NCI-H345 (cell line): ENCODE measurements around the gene POC1B.

Experiments used
- DNase-seq: peaks from one replicate; lab custom pipeline; 2025; lab: John Stamatoyannopoulos, UW

Gene POC1B

DNA sequence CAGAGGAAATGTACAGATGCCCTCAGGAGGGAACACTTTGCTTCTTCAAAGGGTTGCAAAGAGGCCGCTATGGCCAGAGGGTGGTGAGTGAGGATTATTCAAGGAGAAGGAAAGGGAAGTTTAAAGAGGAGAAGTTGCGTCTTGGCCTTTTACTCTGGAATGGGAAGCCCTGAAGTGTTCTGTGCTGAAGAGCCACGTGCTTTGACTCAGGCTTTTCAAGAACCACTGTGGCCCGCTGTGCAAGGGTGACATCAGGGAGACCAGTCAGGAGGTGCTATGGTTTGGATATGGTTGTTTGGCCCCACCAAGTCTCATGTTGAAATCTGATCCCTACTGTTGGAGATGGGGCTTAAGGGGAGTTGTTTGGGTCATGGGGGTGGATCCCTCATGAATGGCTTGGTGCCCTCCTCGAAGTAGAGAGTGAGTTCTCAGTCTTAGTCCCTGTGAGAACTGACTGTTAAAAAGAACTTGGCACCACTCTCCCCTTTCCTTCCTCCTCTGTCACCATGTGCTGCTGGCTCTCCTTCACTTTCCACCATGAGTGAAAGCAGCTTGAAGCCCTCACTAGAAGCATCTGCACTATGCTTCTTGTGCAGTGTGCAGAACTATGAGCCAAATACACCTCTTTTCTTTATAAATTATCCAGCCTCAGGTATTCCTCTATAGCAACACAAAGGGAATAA lies 107.5 kb downstream of the POC1B start:
- no peak for DNase-seq

DNA sequence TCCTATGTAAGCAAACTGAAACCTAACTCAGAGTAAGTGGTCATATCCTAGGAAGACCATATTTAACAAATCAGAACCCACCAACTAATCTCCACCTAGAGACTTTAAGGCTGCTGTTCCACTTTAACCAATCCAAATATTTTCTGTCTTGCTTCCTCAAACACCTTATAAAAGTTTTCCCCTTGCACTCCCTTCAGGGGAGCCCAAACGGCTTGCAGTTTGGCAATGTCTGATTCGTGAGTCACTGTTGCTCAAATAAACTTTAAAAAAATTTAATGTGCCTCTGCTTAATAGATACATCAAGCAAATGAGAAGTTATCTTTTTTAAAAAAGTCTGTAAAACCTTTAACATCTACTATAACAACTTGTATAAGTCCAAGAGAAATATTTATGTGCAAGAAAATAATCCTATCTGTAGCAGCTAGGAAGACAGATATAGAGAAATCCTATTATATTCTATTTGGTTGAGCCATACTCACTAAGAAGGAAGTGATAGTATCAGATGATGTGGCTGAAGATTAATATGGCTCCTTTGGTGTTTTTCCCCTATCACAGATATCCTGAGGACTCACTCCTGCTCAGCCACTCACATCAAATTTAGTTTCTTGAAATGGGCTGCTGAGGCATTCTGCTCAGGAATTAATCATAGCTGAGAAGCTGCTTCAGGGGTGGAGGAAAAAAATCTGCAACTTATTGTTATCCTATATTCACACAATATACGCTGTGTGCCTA lies 108.4 kb downstream of the POC1B start:
- DNase-seq: no peak

DNA sequence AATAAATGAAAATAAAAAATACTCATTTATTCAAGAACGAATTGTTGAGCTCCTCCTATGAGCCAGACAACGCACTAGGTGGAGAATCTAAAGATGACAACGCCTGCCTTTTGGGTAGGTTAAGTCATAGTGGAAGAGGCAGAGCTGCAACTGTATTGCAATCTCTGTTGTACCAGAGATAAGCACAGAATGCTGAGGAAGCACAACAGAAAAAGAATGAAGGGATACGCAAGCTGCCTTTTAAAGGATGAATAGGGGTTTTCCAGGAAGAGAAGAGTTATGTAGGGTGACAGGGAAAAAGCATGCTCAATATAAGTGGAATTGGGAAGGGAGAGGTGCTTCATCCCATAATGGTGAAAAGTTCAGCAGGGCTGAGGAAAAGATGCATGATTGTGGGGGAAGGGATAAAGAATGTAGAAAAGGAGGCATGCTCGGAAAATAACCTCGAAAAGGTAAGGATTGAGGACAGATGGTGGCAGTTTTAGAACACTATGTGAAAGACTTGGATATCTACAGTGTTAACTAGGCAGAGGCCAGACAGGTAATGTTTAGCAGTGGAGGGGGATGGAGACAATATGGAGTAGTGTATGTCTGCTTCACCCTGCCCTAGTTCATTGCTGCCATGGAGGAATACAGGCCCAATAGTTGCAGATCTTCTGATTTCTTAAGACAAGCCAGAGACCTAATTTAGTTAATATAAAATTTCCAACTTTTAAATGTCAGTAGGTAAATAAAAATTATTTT lies 109.6 kb downstream of the POC1B start:
- no peak for DNase-seq

DNA sequence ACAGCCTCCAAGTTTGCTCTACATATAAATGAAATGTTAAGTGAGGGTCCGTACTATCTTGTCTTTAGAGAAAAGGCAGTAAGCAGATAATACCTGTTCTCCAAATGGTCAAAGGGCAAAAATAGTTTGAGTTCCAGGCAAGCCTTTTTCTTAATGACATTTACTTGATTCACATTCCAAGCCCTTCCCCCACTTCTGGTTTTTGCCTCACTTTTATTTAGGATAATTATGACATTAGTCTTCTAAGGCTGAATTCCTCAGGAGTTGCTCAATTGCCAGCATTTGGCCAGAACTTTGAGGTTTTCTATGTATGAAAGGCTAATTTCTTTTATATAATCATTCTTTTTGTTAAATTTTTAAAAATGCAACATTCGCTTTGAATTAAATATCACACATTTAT lies 111.0 kb downstream of the POC1B start:
- DNase-seq: no peak

DNA sequence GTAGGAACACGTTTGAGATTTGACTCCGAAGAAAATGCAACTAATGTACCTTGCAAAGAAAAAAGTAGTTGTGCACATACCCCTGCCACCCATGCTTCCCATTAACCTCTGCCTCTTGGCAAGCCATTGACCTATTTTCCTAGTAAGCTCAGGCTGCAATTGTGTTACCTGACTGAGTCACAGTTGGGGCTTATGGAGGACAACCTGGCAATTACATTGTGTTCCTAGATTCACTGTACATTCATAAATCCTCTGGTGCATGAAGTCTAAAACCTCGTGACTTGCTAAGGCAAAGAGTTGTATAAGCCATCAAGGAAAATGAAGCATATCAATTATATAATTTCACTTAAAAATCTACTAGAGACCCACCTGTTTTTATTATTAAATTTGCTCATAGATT lies 111.5 kb downstream of the POC1B start:
- DNase-seq: no peak

DNA sequence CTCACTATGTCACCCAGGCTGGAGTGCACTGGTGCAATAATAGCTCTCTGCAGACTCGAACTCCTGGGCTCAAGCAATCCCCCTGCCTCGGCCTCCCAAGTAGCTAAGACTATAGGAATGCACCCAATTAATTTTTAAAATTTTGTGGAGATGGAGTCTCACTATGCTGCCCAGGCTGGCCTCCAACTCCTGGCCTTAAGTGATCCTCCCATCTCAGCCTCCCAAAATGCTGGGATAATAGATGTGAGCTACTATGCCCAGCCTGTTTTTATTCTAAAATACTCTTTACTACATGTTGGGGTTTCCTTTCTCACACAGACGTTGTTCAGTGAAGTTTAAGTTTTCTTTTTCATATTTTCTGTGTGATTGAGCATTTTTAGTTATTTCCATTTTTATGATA lies 112.6 kb downstream of the POC1B start:
- no peak for DNase-seq

DNA sequence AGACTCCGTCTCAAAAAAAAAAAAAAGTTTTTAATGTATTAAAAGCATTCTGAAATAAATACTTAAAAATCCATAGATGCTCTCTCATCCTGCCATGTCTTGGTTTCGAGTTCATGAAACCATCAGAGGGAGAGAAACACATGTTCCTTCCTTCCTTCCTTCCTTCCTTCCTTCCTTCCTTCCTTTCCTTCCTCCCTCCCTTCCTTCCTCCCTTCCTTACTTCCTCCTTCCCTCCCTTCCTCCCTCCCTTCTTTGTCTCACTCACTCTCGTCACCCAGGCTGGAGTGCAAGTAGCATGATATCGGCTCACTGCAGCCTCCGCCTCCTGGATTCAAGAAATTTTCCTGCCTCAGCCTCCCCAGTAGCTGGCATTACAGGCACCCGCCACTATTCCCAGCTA lies 113.2 kb downstream of the POC1B start:
- no peak for DNase-seq

DNA sequence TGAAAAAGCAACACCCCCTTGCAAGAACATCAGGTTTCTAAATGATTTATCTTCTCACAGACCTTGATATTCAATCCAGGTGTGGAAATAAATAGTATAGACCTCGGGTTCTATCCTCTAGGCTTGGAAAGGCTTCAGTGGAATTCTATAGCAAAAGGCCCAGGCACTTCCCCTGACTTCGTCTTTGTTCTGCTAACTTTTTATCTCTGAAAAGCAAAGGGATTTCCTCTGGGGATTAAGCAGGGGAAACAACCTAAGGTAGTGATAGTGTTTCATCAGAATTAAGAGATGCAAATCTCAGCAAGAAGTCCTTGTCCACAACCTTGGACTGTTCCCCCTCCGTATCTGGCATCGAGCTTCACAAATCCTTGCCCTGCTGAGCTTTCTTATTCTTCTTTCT lies 114.0 kb downstream of the POC1B start:
- no peak for DNase-seq

DNA sequence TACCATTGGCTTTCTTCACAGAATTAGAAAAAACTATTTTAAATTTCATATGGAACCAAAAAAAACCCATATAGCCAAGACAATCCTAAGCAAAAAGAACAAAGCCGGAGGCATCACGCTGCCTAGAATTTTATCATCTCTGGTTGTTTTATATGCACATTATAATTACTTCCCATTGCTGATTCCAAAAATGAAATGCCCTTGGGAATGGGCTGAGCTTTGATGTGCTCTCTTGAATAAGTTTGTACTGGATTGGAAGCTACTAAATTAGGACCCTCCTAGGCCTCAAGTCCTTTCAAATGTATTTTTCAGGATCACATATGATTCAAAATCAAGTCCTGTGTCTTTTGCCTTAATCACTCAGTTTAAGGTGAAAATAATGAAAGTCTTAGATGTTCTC lies 114.6 kb downstream of the POC1B start:
- no peak for DNase-seq

DNA sequence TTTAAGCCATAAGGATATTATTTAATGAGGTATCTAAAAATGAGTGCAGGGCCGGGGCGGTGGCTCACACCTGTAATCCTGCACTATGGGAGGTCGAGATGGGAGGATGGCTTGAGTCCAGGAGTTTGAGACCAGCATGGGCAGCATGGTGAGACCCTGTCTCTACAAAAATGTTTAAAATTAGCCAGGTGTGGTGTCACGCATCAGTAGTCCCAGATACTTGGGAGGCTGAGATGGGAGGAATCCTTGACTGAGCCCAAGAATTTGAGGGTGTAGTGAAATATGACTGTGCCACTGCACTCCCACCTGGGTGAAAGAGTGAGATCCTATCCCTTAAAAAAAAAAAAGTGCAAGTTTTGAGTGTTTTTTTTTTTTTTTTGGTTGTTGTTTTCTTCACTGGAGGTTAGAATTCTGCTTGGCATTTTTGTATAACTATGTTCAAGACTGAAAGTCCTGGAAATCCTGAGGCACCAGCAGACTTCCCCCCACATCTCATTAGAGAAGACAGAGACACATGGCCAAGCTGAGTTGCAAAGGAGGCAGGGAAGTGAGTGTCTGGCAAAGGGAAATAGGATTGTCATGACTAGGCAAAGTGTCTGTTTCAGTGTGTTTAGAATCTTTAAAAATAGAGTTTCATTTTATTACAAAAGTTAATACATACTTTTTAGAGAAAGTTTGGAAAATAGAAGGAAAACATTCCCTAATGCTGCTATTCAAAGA lies 120.1 kb downstream of the POC1B start:
- no peak for DNase-seq

DNA sequence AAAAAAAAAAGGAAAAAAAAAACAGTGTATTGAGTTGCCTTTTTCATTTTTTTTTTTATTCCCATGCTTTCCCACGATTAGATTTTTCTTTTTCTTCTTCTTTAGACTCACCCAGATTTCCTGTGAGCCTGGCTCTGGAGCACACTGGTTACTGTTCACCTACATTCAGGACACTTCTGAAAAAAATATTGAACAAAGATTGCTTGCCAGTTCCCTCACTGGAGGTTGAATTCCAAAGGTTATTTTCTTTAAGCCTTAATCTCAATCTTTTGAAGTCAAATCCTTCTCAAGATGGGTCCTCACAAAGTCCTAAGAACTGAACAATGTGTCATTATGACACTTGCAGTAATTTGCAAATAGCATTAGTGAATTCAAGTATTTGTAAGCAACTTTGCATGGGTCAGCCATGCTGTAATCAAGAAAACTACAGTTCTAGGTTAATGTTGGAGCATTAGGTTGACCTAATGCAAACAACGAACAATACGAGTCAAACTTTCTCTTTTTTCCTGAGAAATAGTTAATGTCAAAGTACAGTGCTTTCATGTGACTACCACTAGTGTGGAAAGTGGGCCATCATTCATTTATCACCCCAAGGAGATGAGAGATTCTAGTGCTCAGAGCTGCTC lies 124.3 kb downstream of the POC1B start:
- no peak for DNase-seq

DNA sequence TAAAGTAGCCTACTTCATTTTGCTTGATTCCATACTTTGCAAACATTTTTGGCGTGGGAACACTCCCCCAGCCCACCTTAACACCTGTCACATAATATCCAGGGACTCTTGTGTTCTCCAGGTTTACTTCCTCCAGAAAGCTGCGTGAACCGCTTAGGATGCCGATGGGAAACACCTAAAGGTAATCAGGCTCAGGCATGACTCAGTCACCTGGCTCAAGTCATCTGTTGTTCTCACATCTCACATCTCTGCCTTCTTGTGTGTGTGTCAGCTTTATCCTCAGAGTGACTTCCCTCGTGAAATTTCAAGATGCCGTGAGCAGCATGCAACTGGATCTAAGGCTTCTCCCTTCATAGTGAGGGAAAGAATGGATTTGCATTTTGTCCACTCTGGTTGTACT lies 125.4 kb downstream of the POC1B start:
- DNase-seq: no peak

DNA sequence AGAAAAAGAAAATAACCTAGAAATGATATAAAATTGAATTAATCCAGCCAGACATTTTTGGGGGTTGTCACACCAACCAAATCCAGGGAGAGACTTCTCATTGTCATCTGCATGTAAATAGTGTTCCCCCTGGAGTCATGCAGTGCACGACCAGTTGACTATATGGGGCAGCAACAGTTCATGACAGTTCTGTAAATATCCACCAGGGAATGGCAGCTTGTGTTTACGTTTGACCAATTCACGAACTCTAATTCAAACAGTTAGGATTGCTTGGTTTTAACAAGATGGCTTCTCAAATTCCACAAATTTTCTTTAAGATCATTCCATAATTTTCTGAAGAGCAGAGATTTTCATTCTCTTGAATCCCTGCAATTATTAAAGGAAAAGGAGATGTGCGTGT lies 130.1 kb downstream of the POC1B start:
- DNase-seq: no peak

DNA sequence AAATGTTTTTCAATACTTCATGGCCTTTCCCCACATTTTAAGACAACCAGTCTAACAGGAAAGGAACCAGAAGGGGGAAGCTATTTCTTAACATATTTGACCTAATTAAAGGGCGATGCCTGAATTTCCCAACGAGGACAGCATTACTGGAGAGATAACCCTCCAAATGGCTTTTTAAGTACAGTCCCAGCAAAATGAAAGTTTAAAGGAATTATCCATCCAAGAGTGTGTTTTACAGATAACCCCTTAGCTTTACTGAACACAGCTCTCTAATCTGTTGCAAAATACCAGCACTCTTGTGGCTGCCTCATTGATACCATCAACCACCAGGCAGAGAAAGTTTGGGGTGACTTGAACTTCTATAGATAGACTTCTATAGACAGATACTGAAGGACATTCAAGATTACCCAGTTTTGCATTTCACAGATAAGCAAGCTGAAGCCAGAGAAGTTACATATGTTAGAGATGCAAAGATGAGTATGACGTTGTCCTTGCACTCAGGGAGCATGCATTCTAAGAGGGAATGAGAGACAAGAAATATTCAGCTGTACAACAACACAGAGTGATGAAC lies 132.2 kb downstream of the POC1B start:
- DNase-seq: no peak

DNA sequence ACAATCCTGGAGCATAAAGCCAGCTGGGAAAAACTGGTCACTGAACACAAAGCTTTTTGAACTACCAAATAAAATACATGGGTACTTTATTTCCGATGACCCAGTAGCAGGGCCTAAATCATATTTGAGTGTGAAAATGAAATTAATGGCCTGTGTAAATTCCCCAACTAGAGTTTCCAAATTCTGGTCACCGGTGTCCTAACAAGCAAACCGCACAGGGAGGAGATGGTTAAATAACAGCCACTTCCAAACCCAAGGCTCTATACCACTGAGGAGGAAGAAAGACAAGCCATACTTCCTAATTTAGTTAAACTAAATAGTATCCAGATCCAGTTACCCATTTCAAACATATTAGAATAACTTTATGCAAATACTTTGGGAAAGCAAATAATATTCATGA lies 133.5 kb downstream of the POC1B start:
- DNase-seq: no peak

DNA sequence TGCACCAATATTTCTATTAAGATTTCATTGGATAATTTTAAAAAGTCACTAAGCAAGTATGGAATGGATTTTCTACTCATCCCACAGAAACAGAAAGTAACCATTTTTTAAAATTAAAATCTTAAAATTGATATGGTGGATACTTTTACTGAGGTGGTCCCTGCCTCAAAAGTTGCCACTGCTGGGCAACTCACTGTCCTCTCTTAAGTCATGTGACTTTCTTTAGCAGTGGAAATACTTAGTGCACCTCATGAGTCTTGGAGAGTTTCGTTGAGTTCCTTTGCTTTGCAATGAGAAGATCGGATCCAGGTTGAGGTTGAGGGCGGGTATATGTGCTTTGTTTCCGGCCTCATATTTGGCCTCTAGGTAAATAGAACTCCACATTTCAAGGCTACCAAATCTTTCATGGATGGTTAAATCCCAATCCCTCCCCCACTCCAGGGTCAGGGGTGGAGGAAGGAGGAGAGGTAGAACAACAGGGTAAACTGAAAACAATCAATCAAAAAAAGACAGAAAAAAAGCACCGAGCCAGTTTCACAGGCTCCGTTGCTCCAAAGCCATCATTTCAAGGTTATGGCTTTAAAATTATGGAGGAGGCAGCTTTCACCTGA lies 134.0 kb downstream of the POC1B start:
- DNase-seq: no peak

DNA sequence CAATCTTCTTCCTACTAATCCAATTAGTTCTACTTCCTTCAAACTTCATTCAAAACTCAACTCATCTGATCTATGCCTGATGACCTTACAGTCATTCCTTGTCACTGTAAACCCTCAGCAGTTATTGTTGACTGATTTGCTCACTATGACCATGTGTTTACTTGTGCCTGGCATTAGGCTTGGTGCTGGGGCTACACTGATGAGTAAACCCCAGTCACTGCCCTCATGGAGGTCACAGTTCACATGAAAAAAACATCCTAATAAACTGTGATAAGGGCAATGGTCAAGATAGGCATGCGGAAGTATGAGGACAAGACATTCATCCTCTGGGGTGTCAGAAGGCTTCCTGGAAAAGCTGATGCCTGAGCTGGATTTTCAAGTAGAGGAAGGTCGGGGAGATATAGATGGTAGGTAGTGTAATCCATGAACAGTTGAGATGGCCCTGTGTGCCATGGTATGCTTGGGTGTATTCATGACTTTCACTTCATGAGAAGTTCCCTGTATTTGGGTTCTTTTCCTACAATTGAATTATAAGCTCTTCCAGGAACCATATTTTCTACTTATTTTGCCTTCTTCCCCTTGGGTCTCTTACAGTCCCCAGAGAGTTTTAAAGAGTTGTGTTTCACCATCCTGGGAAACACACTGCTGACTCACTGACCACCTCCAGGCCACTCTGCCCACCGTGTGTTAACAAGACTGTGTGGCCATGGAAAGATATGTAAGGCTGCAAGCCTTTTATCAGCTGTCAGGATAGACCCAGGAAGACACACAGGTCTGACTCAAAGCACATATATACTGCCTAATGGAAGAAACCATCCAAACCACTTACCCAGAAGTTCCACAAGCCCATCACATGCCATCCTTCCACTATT lies 134.8 kb downstream of the POC1B start:
- DNase-seq: no peak

DNA sequence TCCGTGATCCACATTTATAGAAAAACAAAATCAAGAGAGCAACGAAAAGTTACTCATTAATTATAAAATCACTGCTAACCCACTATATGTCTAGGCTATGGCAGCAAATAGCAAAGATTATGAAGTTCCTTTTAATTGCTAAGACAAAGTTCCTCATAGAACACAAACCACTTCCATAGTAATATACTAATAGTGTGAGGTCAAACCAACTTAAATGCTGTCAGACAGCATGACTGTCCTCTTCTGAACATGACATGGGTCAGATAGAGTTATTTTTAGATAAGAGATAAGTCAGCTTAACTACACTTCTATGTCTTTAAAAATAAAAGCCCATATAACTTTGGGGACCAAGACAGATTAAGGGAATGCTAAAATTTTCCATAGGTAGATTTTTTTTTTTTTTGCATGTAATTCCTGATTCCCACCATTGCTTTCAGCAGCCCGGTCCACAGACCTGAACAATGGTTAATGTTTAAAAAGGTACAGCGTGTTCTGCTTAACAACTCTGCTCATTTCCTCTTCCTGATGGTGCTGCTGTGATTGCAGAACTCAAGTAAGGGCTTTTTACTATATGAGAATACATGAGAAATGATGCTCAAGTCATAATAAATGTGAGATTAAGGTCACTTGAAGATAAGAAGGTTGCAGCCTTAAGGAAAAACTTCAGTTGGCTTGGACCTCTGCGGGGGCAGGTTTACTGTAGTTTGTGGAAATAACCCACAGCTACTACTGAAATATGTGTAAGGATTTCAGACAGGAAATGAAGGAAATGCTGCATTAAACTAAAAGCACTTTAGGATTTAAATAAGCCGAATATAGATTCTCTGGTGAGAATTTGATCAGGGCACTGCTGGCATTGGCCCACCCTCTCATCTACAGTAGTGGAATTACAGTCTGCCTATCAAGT lies 135.8 kb downstream of the POC1B start:
- no peak for DNase-seq

DNA sequence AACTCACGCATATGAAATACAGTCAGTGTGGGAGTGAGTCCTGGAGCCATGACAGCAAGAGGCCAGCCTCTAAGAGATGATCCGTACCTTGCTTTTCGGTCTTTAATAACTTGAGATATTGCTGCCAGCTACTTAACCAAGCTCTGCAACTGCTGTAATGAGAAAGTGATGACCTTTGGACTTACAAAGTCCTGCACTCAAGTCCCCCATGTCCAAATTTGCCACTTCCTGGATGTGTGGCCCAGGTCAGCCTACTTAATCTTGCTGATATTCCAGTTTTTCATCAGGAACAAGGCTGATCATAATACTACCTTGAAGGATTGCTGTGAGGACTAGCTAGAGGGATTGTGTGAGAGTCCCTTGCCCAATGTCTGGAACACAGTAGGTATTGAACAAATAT lies 139.7 kb downstream of the POC1B start:
- no peak for DNase-seq
